Uterus (tissue), 2 donors: ENCODE measurements around the gene LLPH.

Experiments used
- POLR2A ChIP-seq, 2 donors: fragments of 450-650 bp; IDR thresholded peaks; one replicate each; pipeline ENCODE4 v1.6.1; 2016; ENCODE audit warnings: antibody characterized with exemption in 2 of 2, mild to moderate bottlenecking in 1 of 2, moderate library complexity in 1 of 2
- TF ChIP-seq, protein P1 (sequence below), 4 experiments: fragments of 200-600 bp in 2 of 4; fragments of 450-650 bp in 2 of 4; sonication (generic) in 2 of 4; IDR thresholded peaks; one replicate each; pipeline ENCODE4 v1.5.1; 2016 to 2019; ENCODE audit warnings: antibody characterized with exemption in 4 of 4, mild to moderate bottlenecking in 2 of 4, moderate library complexity in 1 of 4

DNA sequence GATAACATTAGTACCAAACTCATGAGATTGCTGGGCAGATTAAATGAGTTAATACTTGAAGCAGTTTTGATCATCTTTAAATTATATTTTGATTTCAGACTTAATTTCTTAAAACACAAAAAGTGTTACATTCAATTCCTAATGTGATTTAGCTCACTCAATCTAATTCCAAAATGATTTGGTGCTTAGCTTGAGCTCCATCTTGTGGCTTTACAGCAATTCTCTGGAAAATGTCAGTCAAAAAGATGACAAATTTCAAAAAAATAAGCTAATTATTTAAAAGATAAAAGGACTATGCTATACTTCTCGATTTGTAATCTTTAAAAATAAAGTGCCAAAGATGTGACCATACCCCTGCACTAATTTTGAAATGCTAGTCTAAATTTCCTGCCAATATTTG lies 10.1 kb downstream of the LLPH start:
- no peak for TF ChIP-seq POLR2A (IDR thresholded peaks at IDR 0.05)
- TF ChIP-seq, protein P1, sequence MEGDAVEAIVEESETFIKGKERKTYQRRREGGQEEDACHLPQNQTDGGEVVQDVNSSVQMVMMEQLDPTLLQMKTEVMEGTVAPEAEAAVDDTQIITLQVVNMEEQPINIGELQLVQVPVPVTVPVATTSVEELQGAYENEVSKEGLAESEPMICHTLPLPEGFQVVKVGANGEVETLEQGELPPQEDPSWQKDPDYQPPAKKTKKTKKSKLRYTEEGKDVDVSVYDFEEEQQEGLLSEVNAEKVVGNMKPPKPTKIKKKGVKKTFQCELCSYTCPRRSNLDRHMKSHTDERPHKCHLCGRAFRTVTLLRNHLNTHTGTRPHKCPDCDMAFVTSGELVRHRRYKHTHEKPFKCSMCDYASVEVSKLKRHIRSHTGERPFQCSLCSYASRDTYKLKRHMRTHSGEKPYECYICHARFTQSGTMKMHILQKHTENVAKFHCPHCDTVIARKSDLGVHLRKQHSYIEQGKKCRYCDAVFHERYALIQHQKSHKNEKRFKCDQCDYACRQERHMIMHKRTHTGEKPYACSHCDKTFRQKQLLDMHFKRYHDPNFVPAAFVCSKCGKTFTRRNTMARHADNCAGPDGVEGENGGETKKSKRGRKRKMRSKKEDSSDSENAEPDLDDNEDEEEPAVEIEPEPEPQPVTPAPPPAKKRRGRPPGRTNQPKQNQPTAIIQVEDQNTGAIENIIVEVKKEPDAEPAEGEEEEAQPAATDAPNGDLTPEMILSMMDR (IDR thresholded peaks at IDR 0.05) = no peak
